ENCODE data around the gene SIRT3. TPM values are rescaled to one million over a fixed set of nuclear protein-coding genes. Genes with fewer than 3 reads are reported as not detected.

The SIRT3 gene
- polyA plus RNA-seq, 1 donor (not counting 4 experiments of a cell fraction or from before 2014, with no cell fraction given) = 12.6 TPM

DNA sequence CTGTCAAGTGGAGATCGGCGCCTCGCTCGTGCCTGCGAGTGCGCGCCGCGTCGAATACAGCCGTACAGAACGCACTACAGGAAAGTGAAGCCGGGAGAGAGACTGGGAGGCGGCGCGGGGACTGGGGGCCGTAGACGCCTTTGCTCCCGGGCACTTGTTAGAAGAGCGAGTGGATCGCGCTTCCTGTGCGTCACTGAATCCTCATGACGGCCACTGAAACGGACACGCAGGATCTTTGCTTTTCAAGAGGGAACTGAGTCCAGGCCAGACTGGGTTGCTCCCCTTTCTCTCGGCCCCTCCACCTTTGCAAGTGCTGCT, 28.3 kb downstream of the SIRT3 start:
- peak overlapping the region; percentile 85 for H3K9ac ChIP-seq (ENCODE audit: control insufficient read depth, extremely low read depth, insufficient read depth, low read length)
- FAIRE-seq = no peak

GRCh38 chr11:207208-207862, 28.8 kb downstream of the SIRT3 start, which contains the start of the genes BET1L and RIC8A:
Gene BET1L, minus strand, starts transcription at chr11:207399. Its CDS starts 78 bp downstream, at chr11:207321.
Gene RIC8A, plus strand, starts transcription at chr11:207708. Its CDS starts 1,147 bp downstream, at chr11:208855.
- TF ChIP-seq, protein P1, sequence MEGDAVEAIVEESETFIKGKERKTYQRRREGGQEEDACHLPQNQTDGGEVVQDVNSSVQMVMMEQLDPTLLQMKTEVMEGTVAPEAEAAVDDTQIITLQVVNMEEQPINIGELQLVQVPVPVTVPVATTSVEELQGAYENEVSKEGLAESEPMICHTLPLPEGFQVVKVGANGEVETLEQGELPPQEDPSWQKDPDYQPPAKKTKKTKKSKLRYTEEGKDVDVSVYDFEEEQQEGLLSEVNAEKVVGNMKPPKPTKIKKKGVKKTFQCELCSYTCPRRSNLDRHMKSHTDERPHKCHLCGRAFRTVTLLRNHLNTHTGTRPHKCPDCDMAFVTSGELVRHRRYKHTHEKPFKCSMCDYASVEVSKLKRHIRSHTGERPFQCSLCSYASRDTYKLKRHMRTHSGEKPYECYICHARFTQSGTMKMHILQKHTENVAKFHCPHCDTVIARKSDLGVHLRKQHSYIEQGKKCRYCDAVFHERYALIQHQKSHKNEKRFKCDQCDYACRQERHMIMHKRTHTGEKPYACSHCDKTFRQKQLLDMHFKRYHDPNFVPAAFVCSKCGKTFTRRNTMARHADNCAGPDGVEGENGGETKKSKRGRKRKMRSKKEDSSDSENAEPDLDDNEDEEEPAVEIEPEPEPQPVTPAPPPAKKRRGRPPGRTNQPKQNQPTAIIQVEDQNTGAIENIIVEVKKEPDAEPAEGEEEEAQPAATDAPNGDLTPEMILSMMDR (optimal IDR thresholded peaks at IDR 0.05 in 1 of 3, IDR thresholded peaks at IDR 0.05 in 1 of 3, conservative IDR thresholded peaks at IDR 0.05 in 1 of 3; ENCODE audit: extremely low read depth in 1 of 3, insufficient read depth in 2 of 3, low read length in 3 of 3) = no peak
- no peak for TF ChIP-seq EZH2 (IDR thresholded peaks at IDR 0.05; ENCODE audit: low read length)
- peak; percentile 57 for FAIRE-seq

More for the DNA sequence above, 28.3 kb downstream of the SIRT3 start:
- Histone ChIP-seq H3K9me3 (ENCODE audit: control insufficient read depth, low read depth, low read length) (no peaks in the 10 kb centered on the region), H3K4me3 (ENCODE audit: control insufficient read depth in 2 of 3, extremely low read depth in 1 of 3, insufficient read depth in 2 of 3, low read depth in 1 of 3, low read length in 3 of 3) (peak overlapping the region; percentile 89 to 94 (median 90)), H3K4me1 (ENCODE audit: control insufficient read depth, extremely low read depth, insufficient read depth, low read length) (peaks cover 24% of the 10 kb centered on the region), H3K36me3 (ENCODE audit: control insufficient read depth in 2 of 2, extremely low read depth in 1 of 2, insufficient read depth in 2 of 2, low read length in 2 of 2) (peaks cover 47 to 61% of the 10 kb centered on the region in 2 experiments), H2AFZ (ENCODE audit: control insufficient read depth, low read length) (peak overlapping the region; percentile 80), H3K9me1 (ENCODE audit: control insufficient read depth, extremely low read depth, insufficient read depth, low read length) (peaks cover 2% of the 10 kb centered on the region), H3K4me2 (ENCODE audit: control insufficient read depth, extremely low read depth, insufficient read depth, low read depth, low read length) (peak overlapping the region; percentile 90), H3K27me3 (ENCODE audit: control insufficient read depth, extremely low read depth, insufficient read depth, low read length) (no peaks in the 10 kb centered on the region), H3K79me2 (ENCODE audit: control insufficient read depth, insufficient read depth, low read length) (peaks cover 79% of the 10 kb centered on the region), H4K20me1 (ENCODE audit: control insufficient read depth, extremely low read depth, insufficient read depth, low read length) (peaks cover 8% of the 10 kb centered on the region), H3K27ac (ENCODE audit: control insufficient read depth, insufficient read depth, low read length) (peak overlapping the region; percentile 96)
- TF ChIP-seq EZH2 (IDR thresholded peaks at IDR 0.05; ENCODE audit: low read length) = no peak
- TF ChIP-seq, protein P1 (optimal IDR thresholded peaks at IDR 0.05 in 1 of 3, IDR thresholded peaks at IDR 0.05 in 1 of 3, conservative IDR thresholded peaks at IDR 0.05 in 1 of 3; ENCODE audit: extremely low read depth in 1 of 3, insufficient read depth in 2 of 3, low read length in 3 of 3) = no peak
- no peak for DNase-seq (ENCODE audit: low read depth, low spot score)
- dilution Hi-C loops (cut with MboI; ENCODE audit: extremely low pct_ligation_motif_present, low sequenced_read_pairs) = no loop called here

More at GRCh38 chr11:207208-207862, 28.8 kb downstream of the SIRT3 start, which contains the start of the genes BET1L and RIC8A:
- Histone ChIP-seq H3K9me3 (ENCODE audit: control insufficient read depth, low read depth, low read length) (no peaks in the 10 kb centered on the region), H3K4me2 (ENCODE audit: control insufficient read depth, extremely low read depth, insufficient read depth, low read depth, low read length) (peak within 1 kb of the TSS; percentile 97), H3K79me2 (ENCODE audit: control insufficient read depth, insufficient read depth, low read length) (peaks cover 75% of the 10 kb centered on the region), H3K9me1 (ENCODE audit: control insufficient read depth, extremely low read depth, insufficient read depth, low read length) (peaks cover 2% of the 10 kb centered on the region), H3K36me3 (ENCODE audit: control insufficient read depth in 2 of 2, extremely low read depth in 1 of 2, insufficient read depth in 2 of 2, low read length in 2 of 2) (peaks cover 42 to 56% of the 10 kb centered on the region in 2 experiments), H3K9ac (ENCODE audit: control insufficient read depth, extremely low read depth, insufficient read depth, low read length) (peak within 1 kb of the TSS; percentile 85), H2AFZ (ENCODE audit: control insufficient read depth, low read length) (peak within 1 kb of the TSS; percentile 80), H4K20me1 (ENCODE audit: control insufficient read depth, extremely low read depth, insufficient read depth, low read length) (peaks cover 8% of the 10 kb centered on the region), H3K4me1 (ENCODE audit: control insufficient read depth, extremely low read depth, insufficient read depth, low read length) (peaks cover 24% of the 10 kb centered on the region), H3K27me3 (ENCODE audit: control insufficient read depth, extremely low read depth, insufficient read depth, low read length) (no peaks in the 10 kb centered on the region), H3K27ac (ENCODE audit: control insufficient read depth, insufficient read depth, low read length) (peak within 1 kb of the TSS; percentile 96), H3K4me3 (ENCODE audit: control insufficient read depth in 2 of 3, extremely low read depth in 1 of 3, insufficient read depth in 2 of 3, low read depth in 1 of 3, low read length in 3 of 3) (peak within 1 kb of the TSS; percentile 89 to 94 (median 90))
- peak; percentile 90 for DNase-seq (ENCODE audit: low read depth, low spot score)
- dilution Hi-C loops (cut with MboI; ENCODE audit: extremely low pct_ligation_motif_present, low sequenced_read_pairs) = no loop called here

All from keratinocyte (primary cell).